ENCODE measurements around the gene GLCCI1.

DNA sequence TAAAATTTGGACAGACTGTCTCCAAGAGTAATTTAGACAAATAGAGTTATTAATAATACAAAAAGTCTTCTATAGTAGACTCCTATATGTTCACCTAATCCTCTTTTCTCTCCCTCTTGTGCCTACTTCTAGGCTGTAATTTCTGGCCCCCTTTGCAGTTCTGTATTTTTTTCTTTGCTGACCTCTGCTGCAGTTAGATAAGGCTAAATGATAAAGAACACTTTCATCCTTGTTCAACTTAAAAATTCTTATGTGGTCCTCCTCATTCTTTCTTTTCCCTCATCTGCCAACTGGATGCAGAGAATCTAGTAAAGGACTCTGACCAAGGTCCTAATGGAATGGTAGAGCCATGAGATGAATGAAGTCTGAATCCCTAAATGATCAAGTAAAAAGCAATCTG lies 20.1 kb downstream of the GLCCI1 start:
- TF ChIP-seq, protein P1, sequence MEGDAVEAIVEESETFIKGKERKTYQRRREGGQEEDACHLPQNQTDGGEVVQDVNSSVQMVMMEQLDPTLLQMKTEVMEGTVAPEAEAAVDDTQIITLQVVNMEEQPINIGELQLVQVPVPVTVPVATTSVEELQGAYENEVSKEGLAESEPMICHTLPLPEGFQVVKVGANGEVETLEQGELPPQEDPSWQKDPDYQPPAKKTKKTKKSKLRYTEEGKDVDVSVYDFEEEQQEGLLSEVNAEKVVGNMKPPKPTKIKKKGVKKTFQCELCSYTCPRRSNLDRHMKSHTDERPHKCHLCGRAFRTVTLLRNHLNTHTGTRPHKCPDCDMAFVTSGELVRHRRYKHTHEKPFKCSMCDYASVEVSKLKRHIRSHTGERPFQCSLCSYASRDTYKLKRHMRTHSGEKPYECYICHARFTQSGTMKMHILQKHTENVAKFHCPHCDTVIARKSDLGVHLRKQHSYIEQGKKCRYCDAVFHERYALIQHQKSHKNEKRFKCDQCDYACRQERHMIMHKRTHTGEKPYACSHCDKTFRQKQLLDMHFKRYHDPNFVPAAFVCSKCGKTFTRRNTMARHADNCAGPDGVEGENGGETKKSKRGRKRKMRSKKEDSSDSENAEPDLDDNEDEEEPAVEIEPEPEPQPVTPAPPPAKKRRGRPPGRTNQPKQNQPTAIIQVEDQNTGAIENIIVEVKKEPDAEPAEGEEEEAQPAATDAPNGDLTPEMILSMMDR (IDR thresholded peaks at IDR 0.05; ENCODE audit: low read depth, low read length) = no peak
- no peak for TF ChIP-seq POLR2A (IDR thresholded peaks at IDR 0.05; ENCODE audit: extremely low read depth, insufficient read length)
- TF ChIP-seq, protein P2, sequence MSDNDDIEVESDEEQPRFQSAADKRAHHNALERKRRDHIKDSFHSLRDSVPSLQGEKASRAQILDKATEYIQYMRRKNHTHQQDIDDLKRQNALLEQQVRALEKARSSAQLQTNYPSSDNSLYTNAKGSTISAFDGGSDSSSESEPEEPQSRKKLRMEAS (IDR thresholded peaks at IDR 0.05; ENCODE audit: low read depth, low read length) = no peak
